Astrocyte of the hippocampus (primary cell): ENCODE results near the gene ASB12.
"Not testable (repeated sequence)": the region's sequence is repeated elsewhere in the genome, so short reads cannot be mapped to it uniquely, and the experiment has no call there.

Source experiments
- DNase-seq: peaks from one replicate; pipeline ENCODE4 v3.0.0; 2011; ENCODE audit warnings: low read depth, low spot score

The ASB12 gene

GRCh38 chrX:64230123-64230970 is at the start of gene ASB12:
Gene ASB12, minus strand, starts transcription at chrX:64230607. Its CDS starts 4,957 bp downstream, at chrX:64225650.
- no peak for DNase-seq

GRCh38 chrX:64265265-64265664 is 34.9 kb upstream of the ASB12 start:
- no peak for DNase-seq

- no peak for DNase-seq
Measured at GRCh38 chrX:64229154-64229553, 1.3 kb downstream of the ASB12 start.

- no peak for DNase-seq
Measured at GRCh38 chrX:64218023-64218422, 12.4 kb downstream of the ASB12 start.

- not testable (repeated sequence) for DNase-seq
Measured at GRCh38 chrX:64213989-64214388, 16.4 kb downstream of the ASB12 start.

- DNase-seq: no peak
Measured at GRCh38 chrX:64206556-64207162, 23.7 kb downstream of the ASB12 start.

GRCh38 chrX:64205735-64206501 is 24.5 kb downstream of the ASB12 start:
- peak; percentile 94 for DNase-seq

GRCh38 chrX:64205441-64205734 is 25.0 kb downstream of the ASB12 start, which contains the start of gene AMER1:
Gene AMER1, minus strand, starts transcription at chrX:64205708. Its CDS starts 12,422 bp downstream, at chrX:64193286.
- DNase-seq: no peak

GRCh38 chrX:64204701-64205440 is 25.5 kb downstream of the ASB12 start:
- DNase-seq: peak; percentile 60

GRCh38 chrX:64204252-64204651 is 26.2 kb downstream of the ASB12 start:
- DNase-seq: peak; percentile 30

- peak; percentile 27 for DNase-seq
Measured at GRCh38 chrX:64202808-64203325, 27.5 kb downstream of the ASB12 start.

- no peak for DNase-seq
Measured at GRCh38 chrX:64198036-64198435, 32.4 kb downstream of the ASB12 start.

- no peak for DNase-seq
Measured at GRCh38 chrX:64196606-64197005, 33.8 kb downstream of the ASB12 start.

- no peak for DNase-seq
Measured at GRCh38 chrX:64195862-64196261, 34.5 kb downstream of the ASB12 start.

GRCh38 chrX:64192673-64193072 is 37.7 kb downstream of the ASB12 start:
- DNase-seq: no peak

- no peak for DNase-seq
Measured at GRCh38 chrX:64192040-64192439, 38.4 kb downstream of the ASB12 start.

GRCh38 chrX:64191281-64192010 is 39.0 kb downstream of the ASB12 start:
- DNase-seq: no peak

- DNase-seq: no peak
Measured at GRCh38 chrX:64190136-64190740, 40.2 kb downstream of the ASB12 start.

- no peak for DNase-seq
Measured at GRCh38 chrX:64188901-64189300, 41.5 kb downstream of the ASB12 start.

- no peak for DNase-seq
Measured at GRCh38 chrX:64187762-64188150, 42.7 kb downstream of the ASB12 start.
